Ishikawa (cell line): Measurements from ENCODE around the gene DAGLB.

Experiments
- CEBPB ChIP-seq: IDR thresholded peaks from 2 replicates; pipeline ENCODE4 v1.6.1; 2012
- CREB1 ChIP-seq: IDR thresholded peaks from 2 replicates; pipeline ENCODE4 v1.6.1; 2012; ENCODE audit warnings: low read depth
- EGR1 ChIP-seq: IDR thresholded peaks from 2 replicates; pipeline ENCODE4 v1.6.1; 2012
- EP300 ChIP-seq: IDR thresholded peaks from 2 replicates; pipeline ENCODE4 v1.6.1; 2012; ENCODE audit warnings: borderline replicate concordance
- RAD21 ChIP-seq: IDR thresholded peaks from 2 replicates; pipeline ENCODE4 v1.6.1; 2012; ENCODE audit warnings: low read depth
- REST ChIP-seq: IDR thresholded peaks from 2 replicates; pipeline ENCODE4 v1.6.1; 2012; ENCODE audit warnings: low read depth, mild to moderate bottlenecking
- TAF1 ChIP-seq: IDR thresholded peaks from 2 replicates; pipeline ENCODE4 v1.6.1; 2012; ENCODE audit warnings: low read depth, mild to moderate bottlenecking
- TEAD4 ChIP-seq: IDR thresholded peaks from 2 replicates; pipeline ENCODE4 v1.6.1; 2012
- YY1 ChIP-seq: IDR thresholded peaks from 2 replicates; pipeline ENCODE4 v1.6.1; 2012; ENCODE audit warnings: low read depth
- ZBTB7A ChIP-seq: IDR thresholded peaks from 2 replicates; pipeline ENCODE4 v1.6.1; 2012; ENCODE audit warnings: low read depth
- TF ChIP-seq, protein P1 (sequence below): IDR thresholded peaks from 2 replicates; pipeline ENCODE4 v1.6.1; 2012
- TF ChIP-seq, protein P2 (sequence below): IDR thresholded peaks from 2 replicates; pipeline ENCODE4 v1.6.1; 2012

DNA sequence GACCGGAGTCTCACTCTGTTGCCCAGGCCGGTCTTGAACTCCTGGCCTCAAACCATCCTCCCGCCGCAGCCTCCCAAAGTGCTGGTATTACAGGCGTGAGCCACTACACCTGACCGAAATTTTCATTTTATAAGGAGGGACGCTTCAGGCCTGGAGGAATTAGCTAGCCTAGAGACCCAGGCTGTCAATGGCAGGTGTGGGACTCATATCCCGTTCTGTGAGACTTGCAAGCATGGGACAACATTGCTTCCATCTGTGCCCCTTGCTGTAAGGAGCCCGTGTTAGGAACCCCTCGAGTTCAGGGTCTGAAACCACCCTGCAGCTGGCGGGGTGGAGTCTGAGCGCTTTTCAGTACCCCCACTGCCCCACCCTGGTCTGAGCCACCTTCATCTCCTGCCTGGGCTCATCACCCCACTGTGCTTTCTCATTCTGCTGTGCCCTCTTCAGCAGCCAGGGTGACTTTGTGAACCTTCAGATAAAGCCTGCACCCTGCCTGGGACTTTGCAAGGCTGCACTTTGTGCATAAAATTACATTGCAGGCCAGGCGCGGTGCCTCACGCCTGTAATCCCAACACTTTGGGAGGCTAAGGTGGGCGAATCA lies 1.3 kb upstream of the DAGLB start:
- TF ChIP-seq EGR1 (no peak), RAD21 (no peak), YY1 (no peak), CEBPB (no peak), EP300 (no peak), REST (no peak), ZBTB7A (no peak), TEAD4 (no peak), TAF1 (no peak), CREB1 (no peak)
- TF ChIP-seq, protein P1, sequence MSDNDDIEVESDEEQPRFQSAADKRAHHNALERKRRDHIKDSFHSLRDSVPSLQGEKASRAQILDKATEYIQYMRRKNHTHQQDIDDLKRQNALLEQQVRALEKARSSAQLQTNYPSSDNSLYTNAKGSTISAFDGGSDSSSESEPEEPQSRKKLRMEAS = no peak
- TF ChIP-seq, protein P2, sequence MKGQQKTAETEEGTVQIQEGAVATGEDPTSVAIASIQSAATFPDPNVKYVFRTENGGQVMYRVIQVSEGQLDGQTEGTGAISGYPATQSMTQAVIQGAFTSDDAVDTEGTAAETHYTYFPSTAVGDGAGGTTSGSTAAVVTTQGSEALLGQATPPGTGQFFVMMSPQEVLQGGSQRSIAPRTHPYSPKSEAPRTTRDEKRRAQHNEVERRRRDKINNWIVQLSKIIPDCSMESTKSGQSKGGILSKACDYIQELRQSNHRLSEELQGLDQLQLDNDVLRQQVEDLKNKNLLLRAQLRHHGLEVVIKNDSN = no peak
